Testis (tissue), 3 donors: Measurements from ENCODE around the gene STX18. TPM values are rescaled to one million over a fixed set of nuclear protein-coding genes. Genes with fewer than 3 reads are reported as not detected.

ENCODE experiments used
- DNase-seq: peaks from one replicate; pipeline ENCODE4 v3.0.0-alpha.2; 2019
- H3K27ac ChIP-seq, 2 donors: fragments of 200-600 bp; sonication (generic); one replicate each; pipeline ENCODE4 v1.5.1; 2019
- H3K27me3 ChIP-seq: fragments of 200-600 bp; sonication (generic); one replicate; pipeline ENCODE4 v1.5.1; 2019
- H3K36me3 ChIP-seq: fragments of 200-600 bp; sonication (generic); one replicate; pipeline ENCODE4 v1.5.1; 2017; ENCODE audit warnings: low read depth; ENCODE audit errors: missing control alignments
- H3K4me1 ChIP-seq: fragments of 200-600 bp; sonication (generic); one replicate; pipeline ENCODE4 v1.5.1; 2019
- H3K4me3 ChIP-seq, 2 donors: fragments of 200-600 bp; sonication (generic); one replicate each; pipeline ENCODE4 v1.5.1; 2017 to 2019
- H3K9me3 ChIP-seq: fragments of 200-600 bp; sonication (generic); one replicate; pipeline ENCODE4 v1.5.1; 2017
- POLR2A ChIP-seq: fragments of 450-650 bp; IDR thresholded peaks from one replicate; pipeline ENCODE4 v1.6.1; 2017; ENCODE audit warnings: antibody characterized with exemption, mild to moderate bottlenecking, moderate library complexity
- WGBS, 2 donors: methylation state at CpG; one replicate each; pipeline ENCODE4 v1.1.5; 2018; 5-methylcytosine and 5-hydroxymethylcytosine counted together
- intact Hi-C: fragments of 100-400 bp; cut with DNase I; formaldehyde crosslinking; loops from one replicate; pipeline ENCODE4 v1.15.1; 2023; ENCODE audit warnings: low total_unique reads
- polyA plus RNA-seq: library from polyadenylated mRNA; stranded (reverse); fragments of 350-450 nt; fragmentation: Illumina TruSeq; extraction: RNeasy Lipid Tissue Mini Kit (QIAGEN cat#74804); gene quantifications from one replicate; pipeline ENCODE4 v1.2.3, GENCODE V29; 2014; ENCODE audit warnings: low read depth, low replicate concordance; ENCODE audit not compliant: insufficient read depth
- total RNA-seq, 2 donors: library from RNA; depleted of rRNA; stranded (reverse); fragments of >200 nt; gene quantifications; one replicate each; pipeline ENCODE4 v1.2.3, GENCODE V29; 2016
- TF ChIP-seq, protein P1 (sequence below), 3 experiments: fragments of 450-650 bp in 2 of 3; fragments of 200-600 bp in 1 of 3; sonication (generic) in 1 of 3; IDR thresholded peaks; one replicate each; pipeline ENCODE4 v1.5.1; 2016 to 2019; ENCODE audit warnings: antibody characterized with exemption in 3 of 3, mild to moderate bottlenecking in 2 of 3, moderate library complexity in 1 of 3

Gene STX18
- total and polyA plus RNA-seq, 3 donors from 2014 or later, result 53.5 to 111 (median 55.0) TPM

DNA sequence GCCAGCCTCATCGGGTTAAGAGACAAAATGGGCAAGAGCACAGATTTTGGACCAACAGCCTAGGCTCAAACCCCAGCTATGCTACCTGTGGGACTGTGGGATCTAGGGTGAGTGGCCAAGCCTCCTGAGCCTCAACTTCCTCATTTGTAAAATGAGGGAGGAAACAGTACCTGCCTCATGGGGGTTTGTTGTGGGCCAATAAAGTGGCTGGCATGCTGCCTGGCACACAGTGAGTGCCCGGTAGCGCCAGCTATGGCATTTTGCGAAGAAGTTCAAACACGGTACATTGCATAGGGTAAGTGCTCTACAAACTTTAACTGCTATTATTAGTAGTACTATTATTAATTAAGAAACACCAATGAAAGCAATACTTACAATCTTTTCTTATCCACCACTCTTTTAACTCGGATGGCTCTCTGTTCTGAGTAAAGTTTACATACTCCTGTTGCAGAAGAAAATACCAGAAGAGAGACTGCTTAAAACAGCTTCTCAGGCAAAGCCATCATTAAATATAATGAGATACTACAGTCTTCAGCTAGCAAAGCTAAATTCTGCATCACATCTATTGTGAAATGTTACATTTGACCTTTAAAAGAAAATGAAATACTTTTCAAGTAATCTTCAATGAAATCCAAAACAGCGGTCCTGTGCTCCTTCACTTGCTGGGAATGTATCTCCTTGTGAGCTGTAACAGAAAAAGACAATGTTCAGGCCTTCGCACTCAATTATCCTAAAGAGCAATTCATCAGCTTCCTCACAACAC is 84.9 kb downstream of the STX18 start:
- DNase-seq, result no peak
- Histone ChIP-seq H3K4me1 (no peaks in the 10 kb centered on the region), H3K36me3 (no peaks in the 10 kb centered on the region), H3K27me3 (no peaks in the 10 kb centered on the region), H3K27ac (no peak overlapping the region), H3K4me3 (no peak overlapping the region), H3K9me3 (no peaks in the 10 kb centered on the region)
- TF ChIP-seq POLR2A, result no peak
- intact Hi-C loops, result no loop called here
- 91 to 94% methylated on average over 8 of the region's 8 CpGs for WGBS, 2 donors

DNA sequence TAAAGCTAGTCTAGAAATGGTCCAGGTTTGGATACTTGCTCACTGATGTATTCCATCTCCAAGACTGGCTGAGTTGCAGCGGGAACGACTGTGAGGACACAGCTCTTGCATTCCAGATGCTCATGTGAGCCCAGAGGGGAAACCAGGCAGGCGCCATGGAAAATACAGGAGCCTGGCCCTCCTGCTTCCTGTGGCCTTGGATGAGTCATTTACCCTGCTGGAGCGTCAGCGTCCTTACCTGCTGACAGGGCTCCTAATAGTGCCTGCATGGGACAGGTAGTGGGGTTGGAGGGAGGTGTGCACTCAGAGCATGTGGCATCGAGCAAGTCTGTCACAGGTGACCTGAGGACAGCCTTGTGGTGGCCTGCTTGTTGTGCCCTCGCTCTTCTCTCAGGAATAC is 85.5 kb downstream of the STX18 start:
- Histone ChIP-seq H3K4me1 (no peaks in the 10 kb centered on the region), H3K4me3 (no peak overlapping the region), H3K27me3 (no peaks in the 10 kb centered on the region), H3K27ac (no peak overlapping the region), H3K36me3 (no peaks in the 10 kb centered on the region), H3K9me3 (no peaks in the 10 kb centered on the region)
- intact Hi-C loops, result no loop called here
- TF ChIP-seq, protein P1, sequence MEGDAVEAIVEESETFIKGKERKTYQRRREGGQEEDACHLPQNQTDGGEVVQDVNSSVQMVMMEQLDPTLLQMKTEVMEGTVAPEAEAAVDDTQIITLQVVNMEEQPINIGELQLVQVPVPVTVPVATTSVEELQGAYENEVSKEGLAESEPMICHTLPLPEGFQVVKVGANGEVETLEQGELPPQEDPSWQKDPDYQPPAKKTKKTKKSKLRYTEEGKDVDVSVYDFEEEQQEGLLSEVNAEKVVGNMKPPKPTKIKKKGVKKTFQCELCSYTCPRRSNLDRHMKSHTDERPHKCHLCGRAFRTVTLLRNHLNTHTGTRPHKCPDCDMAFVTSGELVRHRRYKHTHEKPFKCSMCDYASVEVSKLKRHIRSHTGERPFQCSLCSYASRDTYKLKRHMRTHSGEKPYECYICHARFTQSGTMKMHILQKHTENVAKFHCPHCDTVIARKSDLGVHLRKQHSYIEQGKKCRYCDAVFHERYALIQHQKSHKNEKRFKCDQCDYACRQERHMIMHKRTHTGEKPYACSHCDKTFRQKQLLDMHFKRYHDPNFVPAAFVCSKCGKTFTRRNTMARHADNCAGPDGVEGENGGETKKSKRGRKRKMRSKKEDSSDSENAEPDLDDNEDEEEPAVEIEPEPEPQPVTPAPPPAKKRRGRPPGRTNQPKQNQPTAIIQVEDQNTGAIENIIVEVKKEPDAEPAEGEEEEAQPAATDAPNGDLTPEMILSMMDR (IDR thresholded peaks at IDR 0.05), result no peak
- TF ChIP-seq POLR2A, result no peak
- DNase-seq, result no peak
- 90 to 91% methylated on average over 7 of the region's 7 CpGs for WGBS, 2 donors

DNA sequence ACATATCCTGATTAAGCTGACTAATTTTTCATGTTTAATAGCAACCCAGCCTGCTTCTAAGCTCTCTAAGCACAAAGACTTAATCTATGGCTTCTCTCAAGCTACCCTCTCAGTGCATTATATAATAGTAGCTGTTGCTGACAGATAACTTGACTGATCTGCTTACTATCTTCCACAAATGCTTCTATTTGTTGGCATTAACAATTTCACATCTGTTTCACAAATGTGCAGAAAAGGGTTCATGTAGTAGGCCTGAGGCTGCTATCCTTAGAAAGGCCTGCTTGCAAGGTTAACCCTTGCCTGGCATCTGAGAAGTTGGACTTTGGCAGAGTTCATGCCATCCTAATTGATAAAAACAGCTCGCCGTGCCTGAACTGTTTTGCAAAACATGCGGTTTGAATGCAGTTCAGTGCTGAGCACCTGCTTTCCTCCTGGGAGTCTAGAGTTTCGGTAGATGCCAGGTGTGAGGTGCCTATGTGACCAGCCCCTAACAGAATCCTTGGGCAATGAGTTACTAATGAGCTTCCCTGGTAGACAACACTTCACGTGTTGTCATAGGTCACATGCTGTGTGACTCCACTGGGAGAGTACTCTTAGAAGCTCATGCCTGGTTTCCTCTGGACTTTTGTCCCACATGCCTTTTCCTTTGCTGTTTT is 86.5 kb downstream of the STX18 start:
- WGBS, 2 donors, result 93 to 94% methylated on average over 5 of the region's 5 CpGs
- Histone ChIP-seq H3K27me3 (no peaks in the 10 kb centered on the region), H3K36me3 (no peaks in the 10 kb centered on the region), H3K4me1 (no peaks in the 10 kb centered on the region), H3K9me3 (no peaks in the 10 kb centered on the region), H3K27ac (no peak overlapping the region), H3K4me3 (no peak overlapping the region)
- no peak for DNase-seq
- TF ChIP-seq, protein P1 (IDR thresholded peaks at IDR 0.05), result no peak
- TF ChIP-seq POLR2A, result no peak
- intact Hi-C loops, result no loop called here

DNA sequence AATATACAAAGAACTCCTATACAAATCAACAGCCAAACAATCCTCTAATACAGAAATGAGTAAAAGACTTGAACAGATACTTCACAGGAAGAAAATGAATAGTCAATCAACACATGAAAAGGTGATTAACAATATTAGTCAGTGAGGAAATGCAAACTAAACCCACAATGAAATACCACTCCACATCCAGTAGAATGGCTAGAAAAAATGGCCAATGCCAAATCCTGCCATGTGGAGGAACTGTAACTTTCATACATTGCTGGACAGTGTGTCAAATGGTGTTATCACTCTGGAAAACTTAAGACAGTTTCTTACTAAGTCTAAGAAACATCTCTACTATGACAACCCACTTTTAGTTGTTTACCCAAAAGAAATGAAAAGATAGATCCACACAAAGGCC is 95.4 kb downstream of the STX18 start:
- no peak for DNase-seq
- TF ChIP-seq POLR2A, result no peak
- TF ChIP-seq, protein P1 (IDR thresholded peaks at IDR 0.05), result no peak

DNA sequence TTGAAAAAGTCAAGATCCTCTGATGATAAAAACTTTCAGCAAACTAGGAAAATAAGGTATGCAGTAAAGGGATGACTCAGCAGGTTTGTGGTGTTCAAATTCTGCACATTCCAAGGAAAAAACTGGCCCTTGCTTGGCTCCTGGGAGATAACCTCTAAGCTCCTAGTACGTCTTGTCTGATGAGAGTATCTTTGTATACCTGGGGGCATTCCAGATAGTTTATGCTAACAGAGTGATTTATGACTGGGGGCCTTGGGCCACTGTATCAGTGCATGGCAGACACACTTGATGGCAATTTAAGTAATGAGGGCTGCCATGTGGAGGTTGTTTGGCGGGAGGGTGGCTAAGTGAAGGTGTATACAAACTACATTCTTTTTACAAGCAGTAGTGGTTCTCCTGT is 98.0 kb downstream of the STX18 start:
- no peak for DNase-seq
- no peak overlapping the region for H3K27ac ChIP-seq
- no peak overlapping the region for H3K4me3 ChIP-seq
- intact Hi-C loops, result no loop called here
- no peaks in the 10 kb centered on the region for H3K4me1 ChIP-seq
- no peak for TF ChIP-seq POLR2A
- TF ChIP-seq, protein P1 (IDR thresholded peaks at IDR 0.05), result no peak
- H3K27me3 ChIP-seq, result no peaks in the 10 kb centered on the region
- H3K9me3 ChIP-seq, result no peaks in the 10 kb centered on the region
- 71 to 74% methylated on average over 2 of the region's 2 CpGs for WGBS, 2 donors
- no peaks in the 10 kb centered on the region for H3K36me3 ChIP-seq

More for the DNA sequence above, 95.4 kb downstream of the STX18 start:
- Histone ChIP-seq H3K4me3 (no peak overlapping the region), H3K27me3 (no peaks in the 10 kb centered on the region), H3K27ac (no peak overlapping the region), H3K4me1 (no peaks in the 10 kb centered on the region), H3K9me3 (no peaks in the 10 kb centered on the region), H3K36me3 (no peaks in the 10 kb centered on the region)
- intact Hi-C loops, result no loop called here
